Ishikawa (cell line): Measurements from ENCODE around the gene COX14.
A peak's percentile ranks its signal among the peaks of the same experiment; 100 is the strongest.

Experiments
- CEBPB ChIP-seq: IDR thresholded peaks from 2 replicates; pipeline ENCODE4 v1.6.1; 2012
- CREB1 ChIP-seq: IDR thresholded peaks from 2 replicates; pipeline ENCODE4 v1.6.1; 2012; ENCODE audit warnings: low read depth
- EGR1 ChIP-seq: IDR thresholded peaks from 2 replicates; pipeline ENCODE4 v1.6.1; 2012
- EP300 ChIP-seq: IDR thresholded peaks from 2 replicates; pipeline ENCODE4 v1.6.1; 2012; ENCODE audit warnings: borderline replicate concordance
- FOXM1 ChIP-seq: IDR thresholded peaks from 2 replicates; pipeline ENCODE4 v1.6.1; 2012; ENCODE audit warnings: low read depth, borderline replicate concordance
- NFIC ChIP-seq: IDR thresholded peaks from 2 replicates; pipeline ENCODE4 v1.6.1; 2012
- RAD21 ChIP-seq: IDR thresholded peaks from 2 replicates; pipeline ENCODE4 v1.6.1; 2012; ENCODE audit warnings: low read depth
- REST ChIP-seq: IDR thresholded peaks from 2 replicates; pipeline ENCODE4 v1.6.1; 2012; ENCODE audit warnings: low read depth, mild to moderate bottlenecking
- TAF1 ChIP-seq: IDR thresholded peaks from 2 replicates; pipeline ENCODE4 v1.6.1; 2012; ENCODE audit warnings: low read depth, mild to moderate bottlenecking
- TCF12 ChIP-seq: IDR thresholded peaks from 2 replicates; pipeline ENCODE4 v1.6.1; 2012; ENCODE audit warnings: low read depth
- TEAD4 ChIP-seq: IDR thresholded peaks from 2 replicates; pipeline ENCODE4 v1.6.1; 2012
- YY1 ChIP-seq: IDR thresholded peaks from 2 replicates; pipeline ENCODE4 v1.6.1; 2012; ENCODE audit warnings: low read depth
- ZBTB7A ChIP-seq: IDR thresholded peaks from 2 replicates; pipeline ENCODE4 v1.6.1; 2012; ENCODE audit warnings: low read depth
- TF ChIP-seq, protein P1 (sequence below): IDR thresholded peaks from 2 replicates; pipeline ENCODE4 v1.6.1; 2012
- TF ChIP-seq, protein P2 (sequence below): IDR thresholded peaks from 2 replicates; pipeline ENCODE4 v1.6.1; 2012

COX14 gene

DNA sequence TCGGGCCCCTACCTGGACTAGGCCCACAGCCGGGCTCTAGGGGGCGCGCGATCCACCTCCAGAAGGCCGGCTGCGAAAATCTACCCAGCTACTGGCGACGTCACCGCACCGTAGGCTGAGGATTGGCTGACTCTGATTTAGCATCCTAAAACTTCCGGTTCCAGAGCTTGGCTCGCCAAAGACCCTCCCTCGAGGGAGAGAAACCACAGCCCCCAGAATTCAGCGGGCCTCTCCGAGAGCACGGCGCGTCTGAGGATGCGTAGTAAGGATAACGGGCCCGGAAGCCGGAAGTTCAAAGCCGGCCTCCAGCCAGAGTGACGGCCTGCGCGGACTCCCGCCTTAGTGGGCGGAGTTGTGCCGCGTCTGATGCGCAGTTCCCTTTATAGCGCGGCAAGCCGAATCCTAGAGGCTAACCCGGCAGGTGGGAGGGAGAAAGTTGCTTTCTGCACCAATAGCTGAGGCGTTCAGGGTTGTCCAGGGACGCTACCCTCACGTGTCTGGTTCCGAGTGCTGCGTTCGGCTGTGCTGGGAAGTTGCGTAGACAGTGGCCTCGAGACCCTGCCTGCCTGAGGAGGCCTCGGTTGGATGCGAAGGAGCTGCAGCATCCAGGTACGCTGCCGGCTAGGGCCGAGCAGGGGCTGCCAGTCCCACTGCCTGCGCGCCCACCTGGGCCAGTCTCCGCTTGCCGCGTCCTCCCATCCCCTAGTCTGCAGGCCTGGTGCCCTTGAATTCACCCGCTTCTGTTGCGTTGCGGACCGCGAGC, at the start of gene COX14:
COX14 (plus strand) TSS at position 544 of the 763 bp plus-strand sequence. CDS start 7,808 bp downstream, outside the sequence.
- peak; percentile 97 for TF ChIP-seq ZBTB7A
- TF ChIP-seq TCF12, result peak; percentile 57
- peak; percentile 69 for TF ChIP-seq RAD21
- TF ChIP-seq CEBPB, result no peak; the same call in 1 of the 2 replicates
- no peak for TF ChIP-seq NFIC
- peak; percentile 88 for TF ChIP-seq TAF1
- TF ChIP-seq EP300, result peak; percentile 9; the same call in 1 of the 2 replicates
- peak; percentile 95 for TF ChIP-seq CREB1
- TF ChIP-seq, protein P1, sequence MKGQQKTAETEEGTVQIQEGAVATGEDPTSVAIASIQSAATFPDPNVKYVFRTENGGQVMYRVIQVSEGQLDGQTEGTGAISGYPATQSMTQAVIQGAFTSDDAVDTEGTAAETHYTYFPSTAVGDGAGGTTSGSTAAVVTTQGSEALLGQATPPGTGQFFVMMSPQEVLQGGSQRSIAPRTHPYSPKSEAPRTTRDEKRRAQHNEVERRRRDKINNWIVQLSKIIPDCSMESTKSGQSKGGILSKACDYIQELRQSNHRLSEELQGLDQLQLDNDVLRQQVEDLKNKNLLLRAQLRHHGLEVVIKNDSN, result peak; percentile 96
- TF ChIP-seq, protein P2, sequence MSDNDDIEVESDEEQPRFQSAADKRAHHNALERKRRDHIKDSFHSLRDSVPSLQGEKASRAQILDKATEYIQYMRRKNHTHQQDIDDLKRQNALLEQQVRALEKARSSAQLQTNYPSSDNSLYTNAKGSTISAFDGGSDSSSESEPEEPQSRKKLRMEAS, result peak; percentile 96

- TF ChIP-seq CREB1 (no peak), ZBTB7A (0 out of 2 replicates have a peak, but pooled peaks have one; percentile 36)
These were observed 49.1 kb upstream of the COX14 start for GRCh38 chr12:50062728-50063460.

- TF ChIP-seq NFIC (no peak), EP300 (no peak), TCF12 (no peak), REST (no peak), FOXM1 (no peak), YY1 (no peak), TAF1 (no peak), RAD21 (no peak), TEAD4 (no peak), CREB1 (no peak), EGR1 (no peak), ZBTB7A (no peak), CEBPB (no peak)
- TF ChIP-seq, protein P2, result no peak
- TF ChIP-seq, protein P1, result no peak
These were observed 46.2 kb upstream of the COX14 start for GRCh38 chr12:50065726-50066310.

DNA sequence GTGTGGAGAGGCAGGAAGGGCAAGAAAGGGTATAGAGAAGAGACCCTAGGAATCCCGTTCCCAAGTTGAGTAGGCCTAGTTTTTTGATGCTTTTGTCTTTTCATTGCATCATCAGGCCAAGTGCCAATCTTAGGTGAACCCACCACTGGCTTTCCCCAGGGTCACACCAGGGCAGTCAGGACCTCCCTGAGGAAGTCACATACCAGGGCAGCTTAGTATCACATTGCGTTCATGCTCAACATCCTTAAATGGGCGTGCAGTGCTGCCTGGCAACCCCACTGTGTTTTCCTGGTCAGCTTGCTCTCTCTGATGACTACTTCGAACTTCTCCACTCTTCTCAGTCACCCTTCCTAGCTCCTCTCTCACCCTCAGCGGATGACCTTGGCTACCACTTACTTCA, 45.6 kb upstream of the COX14 start:
- TF ChIP-seq, protein P2, result no peak
- TF ChIP-seq EP300 (peak; percentile 45; the same call in 1 of the 2 replicates), CEBPB (0 out of 2 replicates have a peak, but pooled peaks have one; percentile 37), YY1 (no peak), TEAD4 (peak; percentile 78)

DNA sequence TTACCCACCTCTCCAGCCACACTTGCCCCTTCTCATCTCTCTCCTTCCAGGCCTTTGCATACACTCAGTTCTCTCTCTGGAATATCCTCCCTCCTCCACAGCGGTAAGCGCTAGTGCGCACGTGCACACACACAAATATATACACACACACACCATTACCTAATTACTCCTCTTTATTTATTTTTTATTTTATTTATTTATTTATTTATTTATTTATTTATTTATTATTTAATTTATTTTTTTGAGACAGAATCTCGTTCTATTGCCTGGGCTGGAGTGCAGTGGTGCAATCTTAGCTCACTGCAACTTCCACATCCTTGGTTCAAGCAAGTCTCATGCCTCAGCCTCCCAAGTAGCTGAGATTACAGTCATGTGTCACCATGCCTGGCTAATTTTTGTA, 43.0 kb upstream of the COX14 start:
- TF ChIP-seq TCF12 (no peak), EGR1 (no peak), CREB1 (no peak), FOXM1 (no peak), ZBTB7A (no peak), CEBPB (no peak), REST (no peak), TEAD4 (no peak), YY1 (no peak), NFIC (no peak), TAF1 (no peak)
- TF ChIP-seq, protein P2, result no peak
